ENCODE data around the gene AMPD1.

AMPD1 gene
- total RNA-seq, result 0 to 0.12 (median 0) reads per million in 4 donors

DNA sequence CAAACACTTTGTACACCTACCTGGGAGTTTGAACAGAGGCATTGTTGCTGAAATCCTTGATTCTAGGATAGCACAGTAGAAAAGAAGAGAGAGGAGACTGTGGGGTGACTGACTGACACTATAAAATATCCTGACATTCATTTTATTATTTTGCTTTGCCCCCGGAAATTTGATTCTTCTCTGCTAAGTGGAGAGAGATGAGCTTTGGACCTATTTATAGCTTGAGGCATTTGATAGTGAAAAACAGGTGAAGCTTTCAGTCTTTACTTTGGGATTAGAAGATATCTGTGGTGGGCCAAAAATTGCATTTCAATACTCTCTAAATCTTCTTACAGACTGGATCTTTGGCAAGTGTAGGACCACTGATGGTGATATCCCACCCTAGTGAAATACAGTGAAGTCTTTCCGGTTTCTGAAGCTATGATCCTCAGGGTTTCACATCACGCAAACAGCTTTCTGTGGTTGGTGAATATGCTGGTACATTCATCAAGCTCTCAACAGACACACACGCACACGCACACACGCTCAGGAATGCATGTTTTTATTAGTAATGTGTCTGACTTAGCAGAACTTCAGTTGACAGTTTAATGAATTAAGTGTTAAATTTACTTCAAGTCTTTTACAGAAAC lies at the start of gene AMPD1:
Gene AMPD1, minus strand, starts transcription at position 117 of the 629 bp plus-strand sequence. Its CDS starts 75 bp downstream, at position 42.
- no peak for DNase-seq

DNA sequence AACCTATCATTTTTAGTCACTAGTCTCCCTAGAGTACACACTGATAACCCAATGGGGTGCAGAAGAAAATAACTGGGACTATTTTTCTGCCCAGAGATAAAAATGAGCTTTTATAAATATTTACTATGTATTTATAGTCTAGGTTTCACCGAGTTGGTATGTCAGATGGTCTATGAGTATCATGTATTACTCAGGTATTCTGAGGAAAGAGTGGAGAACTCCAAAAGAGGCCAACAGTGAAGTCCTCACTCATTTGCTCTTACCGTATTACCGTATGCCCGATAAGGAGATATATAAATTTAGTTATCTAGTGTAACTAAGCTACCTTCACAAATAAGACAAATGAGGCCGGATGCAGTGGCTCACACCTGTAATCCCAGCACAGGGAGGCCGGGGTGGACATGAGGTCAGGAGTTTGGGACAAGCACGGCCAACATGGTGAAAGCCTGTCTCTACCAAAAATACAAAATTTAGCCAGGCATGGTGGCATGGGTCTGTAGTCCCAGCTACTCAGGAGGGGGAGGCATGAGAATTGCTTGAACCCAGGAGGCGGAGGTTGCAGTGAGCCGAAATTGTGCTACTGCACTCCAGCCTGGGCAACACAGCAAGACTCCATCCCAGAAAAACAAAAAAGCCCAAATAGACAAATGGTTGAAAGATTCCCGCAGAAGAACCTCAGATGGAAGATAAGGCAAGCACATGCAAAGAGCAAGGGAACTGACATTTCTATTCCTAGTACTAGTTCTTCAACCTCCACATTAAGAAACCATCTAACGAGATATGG lies 46.8 kb upstream of the AMPD1 start:
- no peak for DNase-seq

DNA sequence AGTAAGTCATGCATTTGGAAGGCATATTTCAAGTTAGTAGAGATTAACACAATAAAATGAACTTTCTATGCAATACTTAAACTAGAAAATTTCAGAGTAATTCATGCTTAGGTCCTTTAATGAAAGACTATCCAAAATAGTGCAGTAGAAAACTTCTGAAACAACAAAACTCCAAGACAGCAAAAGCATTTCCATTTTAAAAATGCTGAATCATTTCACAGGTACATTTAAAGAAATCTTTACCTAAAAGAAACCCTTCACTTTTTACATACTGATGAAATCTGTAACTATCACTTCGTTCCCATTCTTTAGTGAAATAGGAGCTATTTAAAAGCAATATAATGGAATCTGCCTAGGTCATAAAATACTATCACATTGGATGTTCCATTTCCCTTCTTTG lies 45.0 kb upstream of the AMPD1 start:
- no peak for DNase-seq

DNA sequence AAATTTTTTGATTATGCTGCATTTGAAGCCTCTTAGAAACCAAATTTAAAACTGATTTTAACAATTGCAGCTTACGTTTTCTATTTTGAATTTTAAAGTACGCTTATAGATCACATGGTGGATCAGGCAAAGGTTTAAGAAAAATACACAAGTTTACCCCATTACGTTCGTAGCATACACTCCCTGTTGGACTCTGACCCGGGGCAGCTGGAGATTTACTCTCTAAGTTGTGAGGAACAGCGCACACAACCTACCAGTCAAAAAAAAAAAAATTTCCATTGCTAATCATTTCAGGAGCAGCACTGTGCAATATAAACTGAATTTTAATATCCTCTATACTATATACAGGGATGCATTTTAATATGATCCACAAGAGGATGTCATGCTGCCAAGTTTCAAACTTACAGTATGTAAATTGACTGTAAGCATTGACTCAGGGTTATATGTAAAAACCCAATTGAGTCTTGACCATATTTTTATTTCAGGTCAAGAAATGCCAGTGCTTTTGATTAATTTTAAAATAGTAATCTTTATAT lies 42.0 kb upstream of the AMPD1 start:
- no peak for DNase-seq

DNA sequence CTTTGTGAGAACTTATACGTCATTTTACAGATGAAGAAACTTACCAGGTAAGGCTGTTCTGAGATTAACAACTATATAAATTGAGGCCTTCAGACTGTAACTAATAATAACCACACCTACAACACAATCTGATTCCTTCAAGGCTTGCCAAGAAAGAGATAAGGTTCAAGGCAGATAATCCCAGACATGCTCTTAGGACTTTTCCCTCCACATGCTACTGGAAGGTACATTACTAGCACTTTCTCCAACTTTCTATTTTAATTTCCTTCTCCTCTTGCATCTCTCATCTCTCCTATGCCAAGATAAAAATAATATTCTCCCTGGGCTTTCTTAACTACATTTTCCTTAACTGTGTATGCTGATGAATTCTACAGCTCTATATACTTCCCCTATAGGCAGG lies 40.1 kb upstream of the AMPD1 start:
- DNase-seq, result no peak

DNA sequence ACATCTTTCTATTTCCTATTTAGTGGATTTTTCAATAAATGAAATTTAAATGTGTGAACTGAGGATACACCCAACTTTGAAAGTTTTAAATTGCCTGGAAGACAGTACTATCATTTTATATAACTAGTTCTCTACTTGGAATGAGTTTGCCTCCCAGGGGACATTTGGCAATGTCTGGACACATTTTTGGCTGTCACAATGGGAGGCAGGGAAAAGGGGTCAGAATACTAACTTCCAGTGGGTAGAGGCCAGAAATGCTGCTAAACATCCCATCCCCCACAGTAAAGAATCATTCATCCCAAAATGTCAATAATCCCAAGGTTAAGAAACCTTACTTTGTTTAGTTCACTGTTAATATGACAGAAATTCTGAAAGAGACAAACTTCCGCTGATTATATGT lies 34.4 kb upstream of the AMPD1 start:
- DNase-seq, result no peak

DNA sequence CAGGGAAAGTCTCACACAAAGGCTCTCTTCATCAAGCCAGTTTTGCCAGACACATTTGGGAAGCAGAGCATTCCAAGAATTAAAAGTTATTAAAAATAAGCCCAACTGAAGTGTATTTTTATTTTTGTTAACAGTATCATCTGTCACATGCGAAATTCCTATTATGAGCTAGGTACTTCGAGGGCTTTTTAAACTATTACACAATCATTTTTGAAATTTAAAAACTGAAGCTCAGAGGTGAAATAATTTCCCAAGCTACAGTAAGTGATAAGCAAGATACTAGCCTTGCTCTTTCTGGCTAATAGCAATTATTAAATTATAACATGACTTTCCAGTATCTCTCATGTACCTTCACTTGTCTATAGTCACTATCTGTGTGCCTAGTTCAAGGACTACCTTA lies 33.2 kb upstream of the AMPD1 start:
- no peak for DNase-seq

DNA sequence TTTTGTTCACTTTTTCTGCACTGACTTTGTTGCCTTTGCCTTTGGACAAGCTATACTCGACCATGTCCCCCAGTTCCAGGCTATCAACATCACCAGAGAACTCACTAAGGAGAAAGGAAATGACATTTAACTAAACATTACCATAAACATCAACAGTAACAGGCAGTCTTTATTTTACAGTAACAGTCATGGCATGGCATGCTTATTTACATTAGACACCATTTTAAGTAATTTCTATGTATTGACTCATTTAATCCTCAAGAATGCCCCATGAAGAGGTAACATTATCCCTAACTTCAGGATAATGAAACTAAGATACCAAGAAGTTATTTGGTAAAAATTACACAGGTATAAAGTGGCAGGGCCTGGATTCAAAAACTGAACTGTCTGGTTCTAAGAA lies 29.9 kb upstream of the AMPD1 start:
- DNase-seq, result no peak

DNA sequence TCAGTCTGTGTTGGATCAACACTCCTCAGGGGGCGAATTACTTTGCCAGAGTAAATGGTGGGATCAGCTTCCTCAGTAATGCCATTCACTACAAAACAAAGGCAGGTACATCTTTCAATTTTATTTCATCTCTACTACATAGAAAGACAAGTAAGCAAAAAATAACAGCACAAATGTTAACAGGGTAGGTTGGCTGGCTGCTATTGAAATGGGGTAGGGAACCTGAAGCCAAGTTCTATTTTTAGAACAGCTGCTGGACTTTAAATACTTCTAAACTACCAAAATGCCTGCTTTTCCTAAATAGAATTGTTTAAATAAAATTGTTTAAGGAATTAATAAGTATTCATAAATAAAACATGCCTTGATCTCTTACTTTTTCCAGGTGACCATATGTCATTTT lies 28.6 kb upstream of the AMPD1 start:
- DNase-seq, result no peak

DNA sequence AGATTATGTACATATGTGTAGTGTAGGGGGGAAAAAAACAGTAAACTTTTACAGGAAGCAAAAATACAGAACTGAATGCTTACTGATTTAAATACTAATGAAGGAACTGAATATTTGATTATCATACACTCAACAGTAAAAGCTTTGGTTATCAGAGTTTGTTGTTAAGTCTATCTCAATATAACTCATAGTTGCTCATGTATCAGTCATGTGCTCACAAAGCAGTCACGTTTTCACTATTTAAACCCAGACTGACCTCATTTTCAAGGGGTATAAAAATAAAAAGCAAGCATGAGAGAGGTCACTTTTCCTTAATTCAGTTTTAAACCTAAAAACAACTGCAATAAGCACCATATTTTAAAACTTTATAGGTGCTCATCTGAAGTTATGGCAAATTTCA lies 28.1 kb upstream of the AMPD1 start:
- DNase-seq, result no peak

DNA sequence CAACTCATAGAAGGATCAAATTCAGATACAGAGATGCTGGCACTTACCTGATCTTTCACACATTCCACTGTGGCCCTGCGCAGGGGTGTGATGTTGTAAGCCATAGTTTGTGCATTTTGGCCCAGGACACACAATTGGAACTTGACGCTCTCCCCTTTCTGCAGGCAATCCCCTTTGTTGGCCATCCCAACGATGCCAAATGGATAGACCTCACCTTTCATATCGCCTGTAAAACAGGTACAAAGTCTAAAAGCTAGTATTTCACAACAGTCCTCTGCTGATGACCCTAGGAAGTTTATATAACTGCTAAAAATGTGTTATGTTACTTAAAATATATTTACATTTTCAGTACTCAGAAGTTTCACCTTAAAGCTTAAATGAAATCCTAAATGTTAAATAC lies 25.1 kb upstream of the AMPD1 start:
- DNase-seq, result no peak

DNA sequence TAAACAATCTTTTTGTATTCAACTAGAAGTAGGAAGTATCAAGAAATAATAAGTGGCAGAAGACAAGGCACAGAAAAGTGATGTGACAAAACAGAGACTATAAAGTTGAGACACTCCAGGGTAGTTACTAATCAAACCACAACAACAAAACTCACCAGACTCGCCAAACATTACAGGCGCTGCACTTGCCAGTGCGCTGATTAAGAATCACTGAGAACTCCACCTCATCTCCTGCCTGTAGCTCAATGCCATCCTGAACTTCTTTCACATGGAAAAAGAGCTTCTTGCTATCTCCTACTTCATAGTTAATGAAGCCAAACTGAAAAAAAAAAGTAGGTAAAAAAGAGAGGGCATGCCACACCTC lies 24.1 kb upstream of the AMPD1 start:
- no peak for DNase-seq

DNA sequence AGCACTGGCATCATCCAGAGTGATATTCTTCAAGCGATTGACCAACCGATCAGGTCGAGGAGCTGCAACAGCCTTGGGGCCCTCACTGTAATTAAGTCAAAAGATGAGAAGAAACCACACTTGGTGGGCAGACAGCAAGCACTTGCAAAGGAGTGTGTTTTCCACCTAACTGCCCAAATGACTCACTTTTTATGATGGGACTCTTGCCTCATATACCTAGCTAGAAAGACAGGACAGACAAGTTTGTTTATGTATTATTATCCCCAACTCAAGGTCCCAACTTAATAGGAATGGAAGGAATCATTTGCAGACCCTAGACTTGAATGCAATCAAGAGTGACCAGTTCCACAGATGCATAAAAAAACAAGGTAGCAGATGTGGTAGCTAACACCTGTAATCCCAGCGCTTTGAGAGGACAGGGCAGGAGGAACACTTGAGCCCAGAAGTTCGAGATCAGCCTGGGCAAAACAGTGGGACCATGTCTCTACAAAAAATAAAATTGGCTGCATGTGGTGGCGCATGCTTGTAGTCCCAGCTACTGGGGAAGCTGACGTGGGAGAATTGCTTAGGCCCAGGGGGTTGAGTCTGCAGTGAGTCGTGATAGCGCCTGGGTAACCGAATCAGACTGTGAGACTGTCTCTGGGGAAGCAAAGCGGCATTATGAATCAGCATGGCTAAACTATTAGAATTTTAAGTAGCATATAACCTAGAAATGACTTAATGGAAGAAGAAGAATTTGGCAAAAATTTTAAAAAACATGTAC lies 23.5 kb upstream of the AMPD1 start:
- no peak for DNase-seq

DNA sequence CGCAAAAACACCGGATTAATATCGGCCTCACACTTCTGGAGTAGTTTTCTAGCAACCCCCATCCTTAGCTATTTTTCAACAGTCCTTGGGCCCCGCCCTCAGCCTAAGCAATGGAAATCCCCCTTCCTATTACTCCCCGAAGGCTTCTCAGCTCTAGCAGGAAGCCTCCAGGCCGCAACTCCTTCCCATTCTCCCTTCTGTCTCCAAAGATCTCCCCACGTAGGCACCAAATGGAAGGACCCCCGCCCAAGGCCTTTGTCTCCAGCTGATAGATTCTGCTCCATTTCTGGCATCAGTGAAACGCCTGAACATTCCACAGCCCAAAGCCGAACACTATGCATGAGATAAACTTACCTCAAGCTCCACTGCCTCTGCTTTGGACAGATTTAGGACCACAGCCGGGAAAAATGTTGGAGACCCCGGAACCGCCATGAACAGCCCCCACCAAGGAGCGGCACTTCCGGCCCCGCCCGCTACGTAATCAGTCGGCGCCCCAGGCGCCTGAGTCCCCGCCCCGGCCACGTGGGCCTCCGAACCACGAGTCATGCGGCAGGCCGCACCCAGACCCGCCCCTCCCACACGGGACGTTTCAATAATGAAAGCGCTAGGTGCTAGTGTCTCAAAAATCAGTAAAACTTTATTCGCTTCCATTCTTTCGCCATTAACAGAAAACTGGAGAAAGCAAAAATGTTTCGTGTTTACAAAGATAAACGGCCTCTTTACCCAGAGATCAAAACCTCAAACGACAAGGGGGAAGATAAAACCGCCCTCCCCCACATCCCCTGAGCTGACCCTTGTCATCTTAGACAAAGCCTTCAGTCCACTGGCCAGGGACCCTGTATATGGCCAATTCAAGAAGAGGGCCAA lies 21.2 kb upstream of the AMPD1 start, which contains the start of gene NRAS:
Gene NRAS, minus strand, starts transcription at position 468 of the 867 bp plus-strand sequence. CDS start 611 bp downstream, outside the sequence.
- peak; percentile 87 to 95 (median 93) for DNase-seq

DNA sequence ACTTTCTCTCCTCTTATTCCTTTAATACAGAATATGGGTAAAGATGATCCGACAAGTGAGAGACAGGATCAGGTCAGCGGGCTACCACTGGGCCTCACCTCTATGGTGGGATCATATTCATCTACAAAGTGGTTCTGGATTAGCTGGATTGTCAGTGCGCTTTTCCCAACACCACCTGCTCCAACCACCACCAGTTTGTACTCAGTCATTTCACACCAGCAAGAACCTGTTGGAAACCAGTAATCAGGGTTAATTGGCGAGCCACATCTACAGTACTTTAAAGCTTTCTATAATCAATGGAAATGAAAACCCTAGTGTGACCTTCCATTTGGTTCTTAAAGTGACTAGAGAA lies 20.6 kb upstream of the AMPD1 start:
- DNase-seq, result peak in 1 of 5 donors; percentile 2

DNA sequence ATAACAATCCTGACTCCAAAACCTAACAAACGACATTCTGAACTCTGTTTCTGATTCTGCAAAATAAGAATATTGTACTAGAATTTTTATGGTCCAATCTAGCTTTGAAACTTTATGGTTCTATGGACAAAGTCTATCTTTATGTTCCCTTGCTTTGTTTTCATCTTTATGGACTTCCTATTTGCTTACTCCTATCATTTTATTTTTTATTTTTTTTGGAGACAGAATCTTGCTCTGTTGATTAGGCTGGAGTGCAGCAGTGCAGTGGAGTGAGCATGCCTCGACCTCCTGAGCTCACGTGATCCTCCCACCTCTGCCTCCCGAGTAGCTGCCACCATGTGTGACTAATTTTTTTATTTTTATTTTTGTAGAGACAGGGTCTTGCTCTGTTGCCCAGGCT lies 17.6 kb upstream of the AMPD1 start:
- DNase-seq, result no peak

DNA sequence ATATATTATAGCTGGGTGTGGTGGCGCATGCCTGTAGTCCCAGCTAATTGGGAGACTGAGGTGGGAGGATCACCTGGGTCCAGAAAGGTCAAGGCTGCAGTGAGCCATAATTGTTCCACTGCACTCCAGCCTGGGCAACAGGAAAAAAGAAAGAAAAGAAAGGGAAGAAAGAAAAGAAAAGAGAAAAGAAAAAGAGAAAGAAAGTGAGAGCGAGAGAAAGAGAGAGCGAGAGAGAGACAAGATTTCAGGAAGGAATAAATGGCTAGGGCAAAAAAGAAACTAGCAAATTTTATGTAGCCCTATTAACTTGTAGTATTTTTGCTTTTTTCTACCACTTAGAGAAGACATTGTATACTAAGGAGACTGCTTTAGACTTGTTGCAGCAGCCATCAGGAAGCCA lies 15.0 kb upstream of the AMPD1 start:
- DNase-seq, result no peak

DNA sequence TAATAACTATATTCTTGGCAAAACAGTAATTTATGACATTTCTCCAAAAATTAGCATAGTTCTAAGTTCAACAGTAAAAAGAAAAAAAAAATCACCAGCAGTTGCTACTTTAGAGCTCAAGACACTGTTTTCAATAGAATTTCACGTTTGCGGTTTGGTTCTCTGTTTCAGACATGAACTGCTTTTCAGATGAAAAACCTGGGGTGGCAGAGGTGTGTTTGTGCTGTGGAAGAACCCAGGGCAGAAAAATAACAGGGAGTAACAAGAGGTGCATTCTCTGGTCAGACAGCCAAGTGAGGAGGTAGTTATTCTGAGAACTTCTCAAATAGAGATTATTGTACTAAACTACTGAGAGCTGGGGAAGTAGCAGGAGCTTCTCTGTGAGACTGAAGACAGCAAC lies 12.3 kb upstream of the AMPD1 start:
- no peak for DNase-seq

DNA sequence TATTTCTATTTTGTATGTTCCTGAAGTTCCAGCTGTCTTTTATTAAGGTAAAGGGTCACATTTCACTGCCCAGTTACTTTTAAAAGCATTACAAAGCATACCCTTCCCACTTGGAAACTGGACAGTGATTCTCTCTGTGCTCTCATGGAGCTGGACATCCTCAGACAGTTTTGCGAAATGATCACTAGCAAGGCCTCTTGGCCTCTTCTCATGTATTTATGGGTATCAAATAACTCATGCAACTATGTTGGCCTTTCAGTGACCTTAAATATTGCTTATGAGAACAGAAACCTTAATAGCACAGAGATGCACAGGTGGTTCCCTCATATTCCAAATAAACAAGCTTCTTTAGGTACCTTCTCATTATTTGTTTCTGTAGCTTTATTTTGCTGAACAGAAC lies 7.9 kb upstream of the AMPD1 start:
- DNase-seq, result no peak

DNA sequence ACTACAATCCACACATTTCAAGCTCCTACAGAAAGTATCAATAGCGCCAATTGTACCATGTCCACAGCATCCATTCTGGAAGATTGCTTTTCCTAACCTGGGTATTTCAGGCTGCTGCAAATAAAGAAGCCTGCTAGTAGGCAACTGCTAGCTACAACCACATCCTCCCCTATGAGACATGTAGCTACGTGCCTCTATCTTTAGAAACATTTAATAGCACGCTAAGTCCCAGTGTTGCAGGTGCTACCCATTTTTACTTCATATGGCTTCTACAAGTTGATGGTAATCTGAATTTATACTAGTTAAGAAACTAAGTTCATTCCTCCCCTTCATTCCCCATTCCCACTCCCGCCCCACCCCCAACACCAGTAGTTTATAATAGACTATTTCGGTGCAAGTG lies 7.4 kb upstream of the AMPD1 start:
- DNase-seq, result no peak

DNA sequence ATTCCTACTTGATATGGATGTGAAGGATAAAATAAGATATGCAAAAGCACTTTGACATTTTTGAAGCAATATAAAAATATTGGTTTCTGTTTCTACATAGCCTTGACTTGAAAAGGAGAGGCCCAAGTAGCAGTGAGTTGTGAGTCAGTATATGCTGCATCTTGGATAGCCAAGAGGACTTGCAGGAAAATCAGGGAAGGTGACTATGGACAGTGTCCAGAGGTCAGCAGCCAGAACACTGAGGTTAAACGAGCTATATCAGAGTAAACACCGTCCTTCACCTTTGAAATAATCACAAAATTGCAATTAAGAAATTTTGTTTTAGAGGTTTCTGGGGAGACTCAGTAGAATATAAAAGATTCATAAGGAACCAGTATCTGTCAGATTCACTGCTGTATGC lies 6.6 kb upstream of the AMPD1 start:
- no peak for DNase-seq

DNA sequence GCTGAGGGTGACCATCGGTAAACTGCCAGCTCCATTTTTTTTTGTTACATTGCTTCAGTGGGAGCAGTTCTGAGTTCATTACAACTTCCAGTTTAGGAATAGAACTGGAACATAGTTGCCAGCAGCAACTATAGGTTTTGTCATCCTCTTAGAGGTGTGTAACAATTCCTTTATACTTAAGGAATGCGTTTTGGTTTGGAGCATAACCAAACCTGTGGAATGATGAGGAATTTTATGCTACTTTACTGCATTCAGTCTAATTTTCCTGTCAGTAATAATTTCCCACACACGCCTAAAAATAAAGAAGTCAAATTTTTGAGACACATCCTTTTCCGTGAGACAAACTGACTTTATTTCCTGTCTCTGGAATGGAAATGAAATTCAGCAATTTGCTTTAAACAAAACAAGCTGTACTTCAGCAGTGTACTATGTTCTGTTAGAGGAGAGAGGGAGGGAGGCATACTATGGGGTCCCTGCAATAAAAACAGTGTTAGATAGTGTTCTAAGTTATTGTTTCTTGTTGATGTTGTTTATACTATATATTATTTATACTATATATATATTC lies 4.8 kb upstream of the AMPD1 start:
- DNase-seq, result no peak

Data from T-helper 1 cell (primary cell).